ENCODE data around the gene WWOX.

GRCh38 chr16:78903237-78903636, 803.8 kb downstream of the WWOX start:
- no peak for TF ChIP-seq POLR2A (IDR thresholded peaks at IDR 0.05; ENCODE audit: low read depth, low read length)
- TF ChIP-seq POLR2AphosphoS5 (IDR thresholded peaks at IDR 0.05; ENCODE audit: low read depth, low read length): no peak
- no peak for TF ChIP-seq SPI1 (IDR thresholded peaks at IDR 0.05; ENCODE audit: low read depth, low read length)

All from GM12891 (cell line).